EH (cell line): ENCODE data around the gene FAM193A.
"Not testable (repeated sequence)": the region's sequence is repeated elsewhere in the genome, so short reads cannot be mapped to it uniquely, and the experiment has no call there.

Experiments
- DNase-seq: peaks from one replicate; pipeline ENCODE4 v3.0.0-alpha.2; 2015; ENCODE audit warnings: low read depth

Gene FAM193A

DNA sequence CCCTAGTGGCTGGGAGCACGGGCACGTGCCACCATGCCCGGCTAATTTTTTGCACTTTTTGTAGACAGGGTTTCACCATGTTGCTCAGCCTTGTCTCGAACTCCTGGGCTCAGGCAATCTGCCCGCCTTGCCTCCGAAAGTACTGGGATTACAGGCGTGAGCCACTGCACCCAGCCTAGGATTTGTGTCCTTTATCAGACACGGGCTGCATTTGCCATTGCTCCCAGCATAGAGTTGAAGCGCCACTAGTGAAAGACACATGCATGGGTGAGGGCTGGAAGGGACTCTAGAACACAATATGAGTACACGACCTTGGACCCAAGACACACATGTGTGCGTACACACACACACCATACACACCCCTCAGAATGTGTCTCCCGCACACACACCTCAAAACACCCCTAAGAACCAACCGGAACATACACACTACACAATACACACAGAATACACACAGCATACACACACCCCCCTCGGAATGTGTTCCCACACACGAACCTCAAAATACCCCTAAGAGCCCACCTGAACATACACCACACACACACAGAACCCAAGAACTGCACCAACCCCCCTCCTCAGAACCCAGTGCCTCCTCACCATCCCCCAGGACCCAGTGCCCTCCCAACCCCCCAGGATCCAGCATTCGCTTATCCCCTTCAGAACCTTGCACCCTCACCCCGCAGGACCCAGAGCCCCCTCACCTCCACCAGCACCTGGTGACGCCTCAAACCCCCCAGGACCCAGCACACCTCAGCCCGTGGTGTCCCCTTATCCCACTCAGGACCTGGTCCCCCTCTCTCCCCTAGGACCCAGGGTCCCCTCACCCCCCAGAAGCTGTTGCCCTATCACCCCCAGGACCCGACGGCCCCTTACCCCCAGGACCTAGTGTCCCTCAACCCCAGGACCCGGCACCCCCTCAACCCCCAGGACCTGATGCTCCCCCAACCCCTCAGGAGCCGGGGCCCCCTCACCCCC lies 218.7 kb downstream of the FAM193A start:
- DNase-seq, result no peak

DNA sequence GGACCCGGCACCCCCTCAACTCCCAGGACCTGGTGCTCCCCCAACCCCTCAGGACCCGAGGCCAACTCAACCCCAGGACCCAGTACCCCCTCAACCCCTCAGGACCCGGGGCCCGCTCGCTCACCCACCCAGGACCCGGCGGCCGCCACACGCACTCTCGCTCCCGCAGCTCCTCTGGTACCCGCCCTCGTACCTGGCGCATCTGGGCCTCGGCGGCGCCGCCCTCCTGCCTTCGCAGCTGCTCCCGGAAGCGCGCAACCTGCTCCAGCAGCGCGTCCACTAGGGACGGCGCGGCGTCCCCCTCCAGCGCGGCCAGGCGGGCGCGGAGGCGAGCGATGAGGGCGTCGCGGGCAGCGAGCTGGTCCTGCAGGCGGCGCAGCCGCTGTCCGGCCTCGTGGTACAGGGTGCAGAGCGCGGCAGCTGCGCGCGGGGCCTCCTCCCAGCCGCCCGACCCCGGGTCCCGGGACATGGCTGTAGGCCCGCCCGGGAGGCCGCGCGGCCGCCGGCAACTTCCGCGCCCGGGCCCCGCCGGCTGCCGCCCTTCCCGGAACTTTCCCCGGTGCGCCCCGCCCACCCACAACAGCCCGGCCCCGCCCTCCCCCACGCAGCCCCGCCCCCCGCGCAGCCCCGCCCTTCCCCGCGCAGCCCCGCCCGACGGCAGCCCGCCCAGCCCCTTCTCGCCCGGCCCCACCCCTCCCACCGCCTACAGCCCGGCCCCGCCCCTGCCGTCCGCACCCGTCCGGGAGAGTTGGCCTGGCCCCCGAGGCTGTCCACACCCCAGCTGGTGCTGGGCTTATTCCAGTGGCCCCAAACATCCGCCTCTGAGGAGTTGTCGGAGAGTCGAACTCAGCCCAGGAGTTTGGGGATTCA lies 219.6 kb downstream of the FAM193A start, which contains the start of gene TNIP2:
TNIP2 (minus strand) TSS at position 516 of the 870 bp plus-strand sequence; CDS start at position 469, 47 bp downstream.
- peak; percentile 84 for DNase-seq

DNA sequence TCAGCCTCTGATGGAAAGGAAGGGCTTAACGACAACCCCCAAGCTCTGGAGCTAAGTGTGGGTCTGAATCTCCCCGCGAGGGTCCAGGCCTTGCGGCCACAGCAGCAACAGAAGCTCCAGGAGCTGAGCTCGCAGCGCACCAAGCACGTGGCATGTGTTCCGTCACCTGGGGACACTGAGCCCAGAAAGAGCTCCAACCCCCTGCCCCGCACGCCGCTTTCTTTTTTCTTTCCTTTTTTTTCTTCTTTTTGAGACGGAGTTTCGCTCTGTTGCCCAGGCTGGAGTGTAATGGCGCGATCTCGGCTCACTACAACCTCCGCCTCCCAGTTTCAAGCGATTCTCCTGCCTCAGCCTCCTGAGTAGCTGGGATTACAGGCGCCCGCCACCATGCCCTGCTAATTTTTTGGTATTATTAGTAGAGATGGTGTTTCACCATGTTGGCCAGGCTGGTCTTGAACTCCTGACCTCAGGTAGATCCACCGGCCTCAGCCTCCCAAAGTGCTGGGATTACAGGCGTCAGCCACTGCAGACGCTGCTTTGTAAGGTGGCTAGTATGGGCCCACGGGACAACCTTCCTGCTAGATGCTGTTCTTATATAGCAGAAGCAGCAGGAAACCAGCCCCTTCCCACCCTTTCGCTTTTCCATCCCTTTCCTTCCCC lies 220.4 kb downstream of the FAM193A start:
- DNase-seq, result no peak

- DNase-seq, result no peak
Measured at GRCh38 chr4:2757426-2757825, 221.0 kb downstream of the FAM193A start.

DNA sequence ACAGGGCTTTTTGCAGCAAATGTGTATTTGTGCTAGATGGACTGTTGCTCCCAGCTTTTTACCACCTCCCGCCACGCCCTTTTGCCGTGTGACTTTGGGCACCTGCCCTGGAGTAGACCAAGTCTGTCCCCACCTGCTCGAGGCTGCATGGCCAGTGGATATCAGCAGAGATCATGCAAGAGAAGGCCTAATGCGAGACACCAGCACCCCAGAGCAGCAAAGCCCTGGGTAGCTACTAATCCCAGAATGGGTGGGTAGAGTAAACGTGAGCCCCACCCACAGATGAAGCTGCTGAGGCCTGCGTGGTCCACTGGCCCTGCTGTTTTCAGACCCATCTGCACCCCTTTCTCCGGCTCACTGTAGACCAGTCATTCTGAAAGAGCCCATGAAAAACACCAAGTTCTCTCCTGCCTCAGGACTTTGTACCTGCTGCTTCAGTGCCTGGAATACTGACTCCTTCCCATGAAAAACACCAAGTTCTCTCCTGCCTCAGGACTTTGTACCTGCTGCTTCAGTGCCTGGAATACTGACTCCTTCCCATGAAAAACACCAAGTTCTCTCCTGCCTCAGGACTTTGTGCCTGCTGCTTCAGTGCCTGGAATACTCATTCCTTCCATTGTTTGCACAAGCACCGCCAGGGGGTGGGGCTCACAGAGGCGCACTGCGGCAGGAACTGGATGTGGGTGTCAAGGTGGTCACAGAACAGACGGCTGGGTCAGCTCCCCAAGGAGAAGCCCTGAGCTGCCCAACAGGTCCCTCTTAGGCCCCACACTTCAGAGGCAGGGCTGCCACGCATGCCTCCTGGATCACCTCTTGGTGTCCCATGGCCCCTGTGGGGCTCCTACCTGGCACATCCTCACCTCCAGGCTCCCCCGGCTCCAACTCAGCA lies 224.8 kb downstream of the FAM193A start:
- DNase-seq, result no peak

- DNase-seq, result no peak
Measured at GRCh38 chr4:2762048-2762447, 225.6 kb downstream of the FAM193A start.

- DNase-seq, result not testable (repeated sequence)
Measured at GRCh38 chr4:2762486-2763370, 226.3 kb downstream of the FAM193A start.

DNA sequence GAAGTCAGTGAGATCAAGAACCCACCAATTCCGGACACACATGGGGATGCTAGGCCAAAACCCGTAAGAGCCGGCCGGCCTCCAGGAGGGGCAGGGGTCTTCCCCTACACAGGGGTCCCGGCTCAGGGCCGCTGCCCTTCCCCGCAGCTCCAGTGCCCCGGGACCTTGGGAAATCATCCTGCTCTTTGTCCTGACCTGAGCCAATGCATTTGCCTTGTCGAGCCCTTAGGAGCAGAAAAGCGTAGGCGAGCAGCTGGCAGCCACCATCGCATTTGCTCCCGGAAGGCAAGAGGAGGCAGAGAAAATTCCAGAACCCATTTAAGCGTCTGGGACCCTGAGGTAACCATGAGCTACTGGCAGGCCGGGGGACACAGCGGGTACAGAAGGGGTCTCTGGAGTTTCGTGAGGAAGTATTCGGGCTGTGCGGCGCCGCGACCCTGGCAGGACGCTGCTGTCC lies 227.1 kb downstream of the FAM193A start:
- DNase-seq, result no peak

- DNase-seq, result no peak
Measured at GRCh38 chr4:2765832-2766526, 229.5 kb downstream of the FAM193A start.

DNA sequence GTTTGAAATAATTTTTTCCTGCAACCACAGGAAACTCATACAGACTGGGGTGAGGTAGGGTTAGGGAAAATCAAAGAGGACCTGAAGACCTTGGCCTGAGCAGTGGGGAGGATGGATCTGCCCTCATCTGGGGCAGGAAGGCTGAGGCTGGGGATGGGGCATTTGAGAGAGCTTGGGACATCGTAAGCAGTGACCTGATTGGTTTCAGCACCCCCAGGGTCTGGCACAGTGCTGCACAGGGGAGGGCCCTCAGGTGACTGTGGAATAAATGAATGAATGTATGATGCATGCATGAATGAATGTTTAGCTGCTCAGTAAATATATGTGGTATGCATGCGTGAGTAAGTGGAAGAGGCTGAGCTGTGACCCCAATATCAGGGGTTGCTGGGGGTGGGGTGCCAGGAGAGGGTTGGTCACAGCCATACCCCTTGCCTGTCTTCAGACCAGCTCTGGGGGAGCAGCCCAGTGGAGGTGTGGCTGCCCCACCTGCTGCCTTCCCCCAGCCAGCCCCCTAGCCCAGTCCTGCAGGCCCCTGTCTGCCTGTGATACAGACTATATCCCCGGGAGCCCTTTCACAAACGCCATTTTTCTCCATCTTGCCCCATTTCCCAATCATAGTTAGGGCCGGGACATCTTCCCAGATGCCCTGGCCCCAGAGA lies 230.7 kb downstream of the FAM193A start:
- no peak for DNase-seq

GRCh38 chr4:2767705-2768074 lies 231.2 kb downstream of the FAM193A start:
- DNase-seq, result no peak

- no peak for DNase-seq
Measured at GRCh38 chr4:2768124-2768523, 231.7 kb downstream of the FAM193A start.

DNA sequence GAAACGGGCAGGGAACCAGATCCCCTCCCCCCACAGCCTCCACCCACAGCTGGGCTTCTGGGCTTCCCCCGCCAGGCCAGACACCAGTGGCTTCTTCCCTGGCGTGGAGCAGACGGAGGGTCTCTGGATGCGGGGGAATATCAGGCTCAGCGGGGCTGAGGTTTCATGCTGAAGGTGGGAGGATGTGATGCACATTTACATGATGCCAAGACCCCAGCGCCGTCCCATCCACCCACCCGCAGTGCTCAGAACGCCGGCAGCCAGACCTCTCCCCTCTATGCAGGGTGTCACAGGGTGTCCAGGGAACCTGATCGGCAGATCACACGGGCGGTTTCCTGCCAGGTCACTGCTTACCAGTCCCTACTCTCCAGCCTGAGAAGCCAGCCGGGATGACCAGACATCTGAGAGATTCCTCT lies 232.5 kb downstream of the FAM193A start:
- no peak for DNase-seq

- DNase-seq, result peak; percentile 39
Measured at GRCh38 chr4:2771264-2771663, 234.8 kb downstream of the FAM193A start.

DNA sequence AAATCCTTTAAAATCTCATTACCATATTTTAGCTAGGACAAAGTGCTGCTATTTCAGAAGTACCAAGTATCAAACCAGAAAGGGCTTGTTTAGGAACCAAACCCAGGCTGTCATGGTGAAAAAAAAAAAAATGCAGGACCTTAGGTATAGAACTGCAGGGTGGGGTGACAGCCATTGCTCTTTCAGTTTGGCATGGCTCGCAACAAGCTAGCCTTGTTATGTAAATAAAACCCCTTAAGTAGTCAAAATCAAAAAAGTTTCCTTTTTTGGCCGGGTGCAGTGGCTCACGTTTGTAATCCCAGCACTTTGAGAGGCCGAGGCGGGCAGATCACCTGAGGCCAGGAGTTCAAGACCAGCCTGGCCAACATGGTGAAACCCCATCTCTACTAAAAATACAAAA lies 244.2 kb downstream of the FAM193A start:
- DNase-seq, result not testable (repeated sequence)

- DNase-seq, result no peak
Measured at GRCh38 chr4:2781911-2782310, 245.5 kb downstream of the FAM193A start.
